GM21360 (cell line): ENCODE results near the gene ALOX15.
"Not testable (repeated sequence)": the region's sequence is repeated elsewhere in the genome, so short reads cannot be mapped to it uniquely, and the experiment has no call there.

Experiments used
- ATAC-seq: cut with Tn5 transposase; IDR thresholded peaks from one replicate; pipeline ENCODE4 v1.9.1; 2021; ENCODE audit warnings: mild to moderate bottlenecking, moderate library complexity; ENCODE audit not compliant: unreplicated experiment

Gene ALOX15

GRCh38 chr17:4641297-4642195, at the start of gene ALOX15:
Gene ALOX15 (minus strand): TSS chr17:4641678. CDS start chr17:4641651, 27 bp downstream.
- ATAC-seq = no peak

GRCh38 chr17:4690745-4691144, 49.3 kb upstream of the ALOX15 start:
- no peak for ATAC-seq

GRCh38 chr17:4689872-4690271, 48.4 kb upstream of the ALOX15 start:
- ATAC-seq = not testable (repeated sequence)

GRCh38 chr17:4683739-4684138, 42.3 kb upstream of the ALOX15 start:
- not testable (repeated sequence) for ATAC-seq

- ATAC-seq = no peak
Observed at GRCh38 chr17:4679658-4680057, 38.2 kb upstream of the ALOX15 start.

- no peak for ATAC-seq
Observed at GRCh38 chr17:4678448-4679026, 37.1 kb upstream of the ALOX15 start.

- ATAC-seq = no peak
Observed at GRCh38 chr17:4676791-4677190, 35.3 kb upstream of the ALOX15 start.

- no peak for ATAC-seq
Observed at GRCh38 chr17:4675791-4676190, 34.3 kb upstream of the ALOX15 start.

GRCh38 chr17:4674685-4674998, 33.2 kb upstream of the ALOX15 start:
- no peak for ATAC-seq

GRCh38 chr17:4673986-4674684, 32.7 kb upstream of the ALOX15 start:
- ATAC-seq = no peak

GRCh38 chr17:4673169-4673568, 31.7 kb upstream of the ALOX15 start:
- ATAC-seq = no peak

- no peak for ATAC-seq
Observed at GRCh38 chr17:4672751-4673150, 31.3 kb upstream of the ALOX15 start.

GRCh38 chr17:4672055-4672630, 30.7 kb upstream of the ALOX15 start:
- ATAC-seq = no peak

- ATAC-seq = no peak
Observed at GRCh38 chr17:4667166-4667565, 25.7 kb upstream of the ALOX15 start.

GRCh38 chr17:4666296-4666695, 24.8 kb upstream of the ALOX15 start:
- ATAC-seq = no peak

GRCh38 chr17:4665027-4665426, 23.5 kb upstream of the ALOX15 start:
- no peak for ATAC-seq

GRCh38 chr17:4664230-4664629, 22.8 kb upstream of the ALOX15 start:
- ATAC-seq = no peak

GRCh38 chr17:4663711-4664110, 22.2 kb upstream of the ALOX15 start:
- ATAC-seq = no peak

- no peak for ATAC-seq
Observed at GRCh38 chr17:4658478-4659305, 17.2 kb upstream of the ALOX15 start.

- ATAC-seq = no peak
Observed at GRCh38 chr17:4657678-4658077, 16.2 kb upstream of the ALOX15 start.

- ATAC-seq = not testable (repeated sequence)
Observed at GRCh38 chr17:4655933-4656332, 14.5 kb upstream of the ALOX15 start.
